H9 (cell line): Measurements from ENCODE around the gene HS6ST3. TPM values are rescaled to one million over a fixed set of nuclear protein-coding genes. Genes with fewer than 3 reads are reported as not detected.

ENCODE experiments used
- DNase-seq: peaks from one replicate; pipeline ENCODE4 v3.0.0-alpha.2; 2017
- H2AFZ ChIP-seq: one replicate; pipeline ENCODE4 v1.6.1; 2013; ENCODE audit warnings: mild to moderate bottlenecking, low read length, control low read depth, moderate library complexity
- H2AK5ac ChIP-seq: 2 replicates; pipeline ENCODE4 v1.6.1; 2013; ENCODE audit warnings: low read length, control low read depth, mixed read lengths; ENCODE audit not compliant: insufficient read length
- H2BK120ac ChIP-seq: one replicate; pipeline ENCODE4 v1.6.1; 2013; ENCODE audit warnings: low read depth, mild to moderate bottlenecking, low read length, control low read depth, inconsistent platforms; ENCODE audit not compliant: poor library complexity, severe bottlenecking
- H2BK12ac ChIP-seq: 2 replicates; pipeline ENCODE4 v1.6.1; 2013; ENCODE audit warnings: low read length, control low read depth, mixed read lengths, low read depth; ENCODE audit not compliant: insufficient read length
- H2BK15ac ChIP-seq: 2 replicates; pipeline ENCODE4 v1.6.1; 2013; ENCODE audit warnings: low read depth, low read length, control low read depth
- H2BK20ac ChIP-seq: one replicate; pipeline ENCODE4 v1.6.1; 2013; ENCODE audit warnings: low read depth, mild to moderate bottlenecking, low read length, control low read depth, inconsistent platforms; ENCODE audit not compliant: poor library complexity, severe bottlenecking
- H2BK5ac ChIP-seq: 2 replicates; pipeline ENCODE4 v1.6.1; 2013; ENCODE audit warnings: low read length, control low read depth, mixed read lengths; ENCODE audit not compliant: insufficient read length
- H3K14ac ChIP-seq: 2 replicates; pipeline ENCODE4 v1.6.1; 2013; ENCODE audit warnings: low read length, control low read depth; ENCODE audit not compliant: insufficient read depth
- H3K18ac ChIP-seq: 2 replicates; pipeline ENCODE4 v1.6.1; 2013; ENCODE audit warnings: low read depth, mild to moderate bottlenecking, mixed read lengths, low read length, control low read depth; ENCODE audit not compliant: insufficient read length
- H3K23ac ChIP-seq: 2 replicates; pipeline ENCODE4 v1.6.1; 2013; ENCODE audit warnings: low read length, control low read depth, mixed read lengths, low read depth; ENCODE audit not compliant: insufficient read length
- H3K23me2 ChIP-seq: 2 replicates; pipeline ENCODE4 v1.6.1; 2013; ENCODE audit warnings: low read depth, mild to moderate bottlenecking, mixed read lengths, low read length, control low read depth; ENCODE audit not compliant: insufficient read length, poor library complexity, severe bottlenecking
- H3K27ac ChIP-seq: 2 replicates; pipeline ENCODE4 v1.5.1; 2013; ENCODE audit warnings: low read length, control low read depth, mixed read lengths, low read depth; ENCODE audit not compliant: insufficient read length
- H3K27me3 ChIP-seq: 2 replicates; pipeline ENCODE4 v1.6.1; 2013; ENCODE audit warnings: low read length, control low read depth, inconsistent platforms; ENCODE audit not compliant: insufficient read depth
- H3K4ac ChIP-seq: 2 replicates; pipeline ENCODE4 v1.6.1; 2013; ENCODE audit warnings: low read depth, mild to moderate bottlenecking, control low read depth, inconsistent platforms, low read length, moderate library complexity
- H3K4me1 ChIP-seq: 2 replicates; pipeline ENCODE4 v1.6.1; 2013; ENCODE audit warnings: low read length, control low read depth, inconsistent platforms; ENCODE audit not compliant: insufficient read depth
- H3K4me2 ChIP-seq: 2 replicates; pipeline ENCODE4 v1.6.1; 2013; ENCODE audit warnings: low read length, control low read depth, mixed read lengths; ENCODE audit not compliant: insufficient read length, insufficient read depth
- H3K56ac ChIP-seq: 2 replicates; pipeline ENCODE4 v1.6.1; 2013; ENCODE audit warnings: low read depth, mild to moderate bottlenecking, mixed read lengths, low read length, control low read depth; ENCODE audit not compliant: insufficient read length
- H3K79me1 ChIP-seq: 2 replicates; pipeline ENCODE4 v1.6.1; 2013; ENCODE audit warnings: low read depth, mild to moderate bottlenecking, moderate library complexity, low read length, control low read depth, inconsistent platforms; ENCODE audit not compliant: insufficient read depth, poor library complexity, severe bottlenecking
- H3K79me2 ChIP-seq: 2 replicates; pipeline ENCODE4 v1.6.1; 2013; ENCODE audit warnings: low read length, control low read depth, inconsistent platforms; ENCODE audit not compliant: insufficient read depth
- H3K9ac ChIP-seq: 2 replicates; pipeline ENCODE4 v1.6.1; 2013; ENCODE audit warnings: low read length, control low read depth, mixed read lengths; ENCODE audit not compliant: insufficient read length; ENCODE audit errors: extremely low read depth
- H3K9me3 ChIP-seq: one replicate; pipeline ENCODE4 v1.6.1; 2013; ENCODE audit warnings: low read depth, low read length, inconsistent platforms; ENCODE audit not compliant: control insufficient read depth
- H3T11ph ChIP-seq: one replicate; pipeline ENCODE4 v1.6.1; 2013; ENCODE audit warnings: mild to moderate bottlenecking, low read length, control low read depth, inconsistent platforms
- H4K20me1 ChIP-seq: one replicate; pipeline ENCODE4 v1.6.1; 2013; ENCODE audit not compliant: control insufficient read depth, insufficient read length, insufficient read depth
- H4K5ac ChIP-seq: 2 replicates; pipeline ENCODE4 v1.6.1; 2013; ENCODE audit warnings: low read depth, mild to moderate bottlenecking, mixed read lengths, low read length, control low read depth; ENCODE audit not compliant: insufficient read length
- H4K8ac ChIP-seq: replicated peaks from 2 replicates; pipeline ENCODE4 v1.6.1; 2013; ENCODE audit warnings: low read length, control low read depth, mixed read lengths, low read depth; ENCODE audit not compliant: insufficient read length
- H4K91ac ChIP-seq: 2 replicates; pipeline ENCODE4 v1.6.1; 2013; ENCODE audit warnings: low read depth, mild to moderate bottlenecking, moderate library complexity, mixed read lengths, low read length, control low read depth; ENCODE audit not compliant: insufficient read length
- H3K27ac Mint-ChIP-seq, 3 experiments: 2 replicates in 2 of 3; 3 replicates in 1 of 3; pipeline ENCODE4 v1.8.0; 2020 to 2021; ENCODE audit warnings: mixed read lengths in 3 of 3, mild to moderate bottlenecking in 1 of 3, moderate library complexity in 1 of 3
- H3K27me3 Mint-ChIP-seq: 2 replicates; pipeline ENCODE4 v1.8.0; 2021; ENCODE audit warnings: low read depth, mild to moderate bottlenecking, moderate library complexity, mixed read lengths
- H3K36me3 Mint-ChIP-seq, 3 experiments: 2 replicates in 2 of 3; 3 replicates in 1 of 3; pipeline ENCODE4 v1.8.0; 2020 to 2021; ENCODE audit warnings: low read depth in 3 of 3, mixed read lengths in 3 of 3; ENCODE audit not compliant: insufficient read depth in 1 of 3
- H3K4me1 Mint-ChIP-seq, 2 experiments: 2 replicates each; pipeline ENCODE4 v1.8.0; 2020; ENCODE audit warnings: mixed read lengths in 2 of 2
- H3K4me3 Mint-ChIP-seq, 2 experiments: 2 replicates in 1 of 2; 3 replicates in 1 of 2; pipeline ENCODE4 v1.8.0; 2020 to 2021; ENCODE audit warnings: mild to moderate bottlenecking in 2 of 2, mixed read lengths in 2 of 2, moderate library complexity in 1 of 2
- H3K9me3 Mint-ChIP-seq, 2 experiments: 2 replicates in 1 of 2; 3 replicates in 1 of 2; pipeline ENCODE4 v1.8.0; 2020; ENCODE audit warnings: mild to moderate bottlenecking in 2 of 2, mixed read lengths in 2 of 2, moderate library complexity in 1 of 2
- CTCF ChIP-seq: fragments of 200-600 bp; sonication (generic); conservative IDR thresholded peaks from 3 replicates; pipeline ENCODE4 v1.8.0; 2021; ENCODE audit warnings: antibody characterized with exemption, mild to moderate bottlenecking
- WGBS: extraction: QIAGEN DNeasy Blood & Tissue Kit; methylation state at CpG from one replicate; pipeline ENCODE4 v1.1.7; 2013; ENCODE audit warnings: missing lambda C conversion rate, low lambda C conversion rate, mixed read lengths; ENCODE audit not compliant: insufficient read length; ENCODE audit errors: extremely low coverage; 5-methylcytosine and 5-hydroxymethylcytosine counted together
- total RNA-seq: library from RNA; stranded (reverse); gene quantifications from 2 replicates; pipeline ENCODE4 v1.2.1, GENCODE V29; 2021

Gene HS6ST3
- total RNA-seq, 1 experiment from 2014 or later, result 0.44 TPM

DNA sequence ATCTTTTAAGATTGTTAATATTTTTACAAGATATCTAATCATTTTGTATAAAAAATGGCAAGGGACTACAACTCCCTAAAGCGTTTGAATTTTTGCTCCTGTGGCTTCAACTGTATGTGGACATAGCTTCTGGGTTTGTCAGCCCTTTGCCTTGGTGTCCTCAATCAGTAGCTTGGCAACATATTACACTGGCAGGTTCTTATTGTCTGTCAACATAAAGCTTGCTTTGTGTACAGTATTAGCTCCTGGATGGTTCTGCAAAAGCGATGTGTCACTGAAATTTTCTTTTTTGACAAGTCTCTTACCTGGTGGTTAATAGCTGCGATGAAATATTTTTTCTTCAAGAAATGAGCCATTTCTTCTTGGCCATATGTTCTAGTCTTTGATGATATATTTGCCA, 190.0 kb downstream of the HS6ST3 start:
- no peak overlapping the region for H3K23ac ChIP-seq
- Mint-ChIP-seq H3K9me3 (no peaks in the 10 kb centered on the region), H3K27ac (no peak overlapping the region), H3K4me1 (peaks cover 2 to 6% of the 10 kb centered on the region in 2 experiments; a peak in 2 of 4 replicates), H3K27me3 (no peaks in the 10 kb centered on the region), H3K4me3 (no peak overlapping the region), H3K36me3 (no peaks in the 10 kb centered on the region)
- no peak overlapping the region for H3K4me2 ChIP-seq
- no CpG with 5 or more reads among the region's 3 CpGs for WGBS
- no peak overlapping the region for H3K9ac ChIP-seq
- H3K4ac ChIP-seq, result no peak overlapping the region
- H2BK5ac ChIP-seq, result no peak overlapping the region
- no peaks in the 10 kb centered on the region for H3K79me1 ChIP-seq
- no peaks in the 10 kb centered on the region for H3K9me3 ChIP-seq
- no peak overlapping the region for H2BK15ac ChIP-seq
- H4K20me1 ChIP-seq, result no peaks in the 10 kb centered on the region
- H3K23me2 ChIP-seq, result no peaks in the 10 kb centered on the region
- H3K4me1 ChIP-seq, result no peaks in the 10 kb centered on the region
- no peak overlapping the region for H2BK20ac ChIP-seq
- H3K27ac ChIP-seq, result no peak overlapping the region
- H2BK12ac ChIP-seq, result no peak overlapping the region
- no peak overlapping the region for H3K56ac ChIP-seq
- no peak overlapping the region for H2AFZ ChIP-seq
- H2AK5ac ChIP-seq, result no peak overlapping the region
- no peak overlapping the region for H4K5ac ChIP-seq
- no peaks in the 10 kb centered on the region for H3K27me3 ChIP-seq
- H4K8ac ChIP-seq, result no peak overlapping the region
- H4K91ac ChIP-seq, result no peak overlapping the region
- TF ChIP-seq CTCF, result no peak
- no peaks in the 10 kb centered on the region for H3K79me2 ChIP-seq
- H3K18ac ChIP-seq, result no peak overlapping the region
- no peak for DNase-seq
- no peak overlapping the region for H3K14ac ChIP-seq
- H3T11ph ChIP-seq, result no peak overlapping the region
- no peak overlapping the region for H2BK120ac ChIP-seq
